HCT116 (cell line): ENCODE measurements around the gene UBE2J2. TPM values are rescaled to one million over a fixed set of nuclear protein-coding genes. Genes with fewer than 3 reads are reported as not detected.

Source experiments
- ATAC-seq: fragments of 200-7000 bp; cut with Tn5 transposase; 2 replicates; pipeline ENCODE4 v1.9.1; 2020; ENCODE audit warnings: mild to moderate bottlenecking, moderate library complexity
- BruUV-seq: library from RNA; stranded (reverse); fragments of 400-500 nt; replicated peaks from 2 replicates; lab custom pipeline; 2021; lab: Mats Ljungman, UMichigan
- CTCF ChIA-PET: fragments of 300-600 bp; sonication (Branson Sonifier 250); formaldehyde crosslinking; loops from one replicate; lab custom pipeline; 2021; ENCODE audit warnings: antibody characterized with exemption; lab: Charles Lee
- POLR2A ChIA-PET: fragments of 300-600, 350-600 bp; sonication (Branson Sonifier 250); formaldehyde crosslinking; loops from one replicate; lab custom pipeline; 2021; ENCODE audit warnings: antibody characterized with exemption; lab: Charles Lee
- RAD21 ChIA-PET, 2 experiments: fragments of 300-600 bp; sonication (Branson Sonifier 250); formaldehyde crosslinking; loops; one replicate each; lab custom pipeline; 2023; ENCODE audit warnings: low total read pairs in 2 of 2; ENCODE audit not compliant: uncharacterized antibody in 2 of 2, unreplicated experiment in 2 of 2, low non-redundant PET in 1 of 2; lab: Charles Lee
- DNase-seq: peaks from one replicate; pipeline ENCODE4 v3.0.0-alpha.2; 2010; ENCODE audit warnings: low read depth, low spot score
- H2AFZ ChIP-seq: fragments of 200-600 bp; shearing (Covaris generic), sonication (generic); 2 replicates; pipeline ENCODE4 v1.6.1; 2017; ENCODE audit warnings: low read depth, mixed run types, mixed read lengths, antibody characterized with exemption, low read length; ENCODE audit not compliant: poor library complexity, severe bottlenecking
- H3K27ac ChIP-seq: 2 replicates; pipeline ENCODE4 v1.5.1; 2012; ENCODE audit warnings: low read depth, low read length
- H3K27me3 ChIP-seq: fragments of 200-600 bp; sonication (generic); 2 replicates; pipeline ENCODE4 v1.6.1; 2016; ENCODE audit warnings: mixed run types, low read length, mixed read lengths; ENCODE audit not compliant: insufficient read depth
- H3K36me3 ChIP-seq, 2 experiments: fragments of 200-500 bp in 1 of 2; fragments of 200-600 bp in 1 of 2; sonication (Bioruptor generic) in 1 of 2; sonication (generic) in 1 of 2; 2 replicates each; pipeline versions ENCODE4 v1.5.1 to v1.6.1; 2014 to 2016; ENCODE audit warnings: low read length in 2 of 2, inconsistent platforms in 1 of 2, mixed read lengths in 1 of 2, mixed run types in 1 of 2; ENCODE audit not compliant: insufficient read depth in 2 of 2, control insufficient read depth in 1 of 2
- H3K4me1 ChIP-seq, 2 experiments: fragments of 200-600 bp in 1 of 2; sonication (generic) in 1 of 2; 2 replicates each; pipeline versions ENCODE4 v1.5.1 to v1.6.1; 2012 to 2017; ENCODE audit warnings: low read length in 2 of 2, inconsistent platforms in 1 of 2, mild to moderate bottlenecking in 1 of 2, mixed read lengths in 1 of 2, mixed run types in 1 of 2, moderate library complexity in 1 of 2; ENCODE audit not compliant: insufficient read depth in 2 of 2, control insufficient read depth in 1 of 2
- H3K4me2 ChIP-seq: fragments of 200-600 bp; sonication (generic); 2 replicates; pipeline ENCODE4 v1.6.1; 2017; ENCODE audit warnings: mixed run types, low read length, mixed read lengths
- H3K4me3 ChIP-seq, 2 experiments: fragments of 200-600 bp in 1 of 2; sonication (generic) in 1 of 2; replicated peaks in 1 of 2; 2 replicates each; pipeline ENCODE4 v1.5.1; 2011 to 2016; ENCODE audit warnings: low read length in 2 of 2, control low read depth in 1 of 2, low read depth in 1 of 2, mild to moderate bottlenecking in 1 of 2, mixed read lengths in 1 of 2, mixed run types in 1 of 2
- H3K79me2 ChIP-seq: fragments of 200-600 bp; sonication (generic); 2 replicates; pipeline ENCODE4 v1.6.1; 2017; ENCODE audit warnings: mild to moderate bottlenecking, mixed run types, low read length, moderate library complexity, mixed read lengths; ENCODE audit not compliant: insufficient read depth
- H3K9ac ChIP-seq: fragments of 200-600 bp; sonication (generic); 2 replicates; pipeline ENCODE4 v1.6.1; 2016; ENCODE audit warnings: low read length, mixed read lengths
- H3K9me2 ChIP-seq: fragments of 200-600 bp; sonication (generic), shearing (Covaris generic); 2 replicates; pipeline ENCODE4 v1.6.1; 2017; ENCODE audit warnings: mixed run types, mild to moderate bottlenecking, moderate library complexity; ENCODE audit not compliant: insufficient read depth
- H3K9me3 ChIP-seq, 2 experiments: fragments of 200-500 bp in 1 of 2; fragments of 200-600 bp in 1 of 2; sonication (Bioruptor generic) in 1 of 2; sonication (generic) in 1 of 2; 2 replicates each; pipeline ENCODE4 v1.6.1; 2014 to 2017; ENCODE audit warnings: low read length in 2 of 2, mixed read lengths in 2 of 2, inconsistent platforms in 1 of 2, low read depth in 1 of 2, mild to moderate bottlenecking in 1 of 2, mixed run types in 1 of 2, moderate library complexity in 1 of 2; ENCODE audit not compliant: control insufficient read depth in 1 of 2, insufficient read depth in 1 of 2
- H4K20me1 ChIP-seq: fragments of 200-600 bp; sonication (generic), shearing (Covaris generic); 2 replicates; pipeline ENCODE4 v1.6.1; 2017; ENCODE audit warnings: mixed run types, mild to moderate bottlenecking, moderate library complexity; ENCODE audit not compliant: insufficient read depth
- CTCF ChIP-seq, 3 experiments: fragments of 200-600 bp in 1 of 3; sonication (generic) in 1 of 3; IDR thresholded peaks in 2 of 3; conservative IDR thresholded peaks in 1 of 3; 2 replicates each; pipeline ENCODE4 v1.5.1; 2012 to 2017; ENCODE audit warnings: low read depth in 2 of 3, low read length in 2 of 3, antibody characterized with exemption in 1 of 3, borderline replicate concordance in 1 of 3, control low read depth in 1 of 3, mild to moderate bottlenecking in 1 of 3, mixed read lengths in 1 of 3, mixed run types in 1 of 3, moderate library complexity in 1 of 3; ENCODE audit not compliant: insufficient read depth in 1 of 3
- EZH2 ChIP-seq: fragments of 200-600 bp; sonication (generic); IDR thresholded peaks from 2 replicates; pipeline ENCODE4 v1.6.1; 2017; ENCODE audit warnings: antibody characterized with exemption, mixed run types
- TCF7L2 ChIP-seq: IDR thresholded peaks from 2 replicates; pipeline ENCODE4 v1.7.0; 2011; ENCODE audit warnings: borderline replicate concordance, inconsistent platforms; ENCODE audit not compliant: insufficient read depth, insufficient read length; ENCODE audit errors: extremely low read depth
- YY1 ChIP-seq: IDR thresholded peaks from 2 replicates; pipeline ENCODE4 v1.6.1; 2011; ENCODE audit warnings: low read length, low read depth, moderate library complexity, mild to moderate bottlenecking; ENCODE audit not compliant: insufficient replicate concordance; ENCODE audit errors: extremely low read depth
- ZBTB33 ChIP-seq: IDR thresholded peaks from 2 replicates; pipeline ENCODE4 v1.6.1; 2011; ENCODE audit warnings: mild to moderate bottlenecking, low read length, moderate library complexity; ENCODE audit not compliant: insufficient replicate concordance; ENCODE audit errors: extremely low read depth
- intact Hi-C: fragments of 100-400 bp; cut with micrococcal nuclease; formaldehyde crosslinking; loops from 2 replicates; pipeline ENCODE4 v1.10.0; 2022
- total RNA-seq: library from RNA; stranded (reverse); gene quantifications from one replicate; pipeline ENCODE4 v1.2.1, GENCODE V29; 2021; ENCODE audit not compliant: unreplicated experiment

The UBE2J2 gene
- total RNA-seq, 1 experiment from 2014 or later: 67.7 TPM

DNA sequence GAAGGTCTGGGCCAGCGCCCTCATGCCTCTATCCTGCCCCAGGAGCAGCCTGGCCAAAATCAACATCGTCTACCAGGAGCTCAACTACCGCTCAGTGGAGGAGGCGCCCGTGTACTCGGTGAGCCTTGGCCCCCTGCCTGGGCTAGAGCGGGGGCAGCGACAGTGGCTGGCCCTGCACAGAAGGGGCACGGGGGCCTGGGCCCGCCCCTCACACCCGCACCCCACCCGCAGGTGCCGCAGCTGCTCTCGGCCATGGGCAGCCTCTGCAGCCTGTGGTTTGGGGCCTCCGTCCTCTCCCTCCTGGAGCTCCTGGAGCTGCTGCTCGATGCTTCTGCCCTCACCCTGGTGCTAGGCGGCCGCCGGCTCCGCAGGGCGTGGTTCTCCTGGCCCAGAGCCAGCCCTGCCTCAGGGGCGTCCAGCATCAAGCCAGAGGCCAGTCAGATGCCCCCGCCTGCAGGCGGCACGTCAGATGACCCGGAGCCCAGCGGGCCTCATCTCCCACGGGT, 17.4 kb upstream of the UBE2J2 start:
- BruUV-seq: no TSS peak
- CTCF ChIA-PET: interaction anchor here (0.7 to 2.8 kb wide), 13 partner anchors 8 to 352 kb away, joined by 3 to 30 read pairs (median 4); partner anchors contain the start of gene CCNL2

GRCh38 chr1:1290238-1290731, 16.6 kb upstream of the UBE2J2 start:
- BruUV-seq: no TSS peak
- H3K27ac ChIP-seq: no peak overlapping the region; the same call in 1 of the 2 replicates
- peak overlapping the region; percentile 47; the same call in 1 of the 2 replicates for H3K4me2 ChIP-seq
- intact Hi-C loops: loop anchor here (2.0 kb wide), 2 partner anchors 167 to 305 kb away; no protein-coding TSS in a partner anchor
- no peaks in the 10 kb centered on the region for H3K9me3 ChIP-seq
- H3K79me2 ChIP-seq: no peaks in the 10 kb centered on the region
- no peaks in the 10 kb centered on the region for H3K27me3 ChIP-seq
- H3K36me3 ChIP-seq: no peaks in the 10 kb centered on the region
- POLR2A ChIA-PET: no interaction called here
- no peak for DNase-seq
- H4K20me1 ChIP-seq: no peaks in the 10 kb centered on the region
- no peak overlapping the region for H3K9ac ChIP-seq
- TF ChIP-seq CTCF (IDR thresholded peaks at IDR 0.05 in 2 of 3, conservative IDR thresholded peaks at IDR 0.05 in 1 of 3; ENCODE audit: borderline replicate concordance in 1 of 3, insufficient read depth in 1 of 3, low read depth in 2 of 3, low read length in 2 of 3): peak; percentile 54 to 74 (median 61); a peak in 5 of 6 replicates
- TF ChIP-seq ZBTB33: no peak
- TF ChIP-seq, all 23 proteins: peak for 1
- CTCF ChIA-PET: interaction anchor here (0.6 to 2.8 kb wide), 4 partner anchors 10 to 168 kb away, joined by 3 to 30 read pairs (median 10); no protein-coding TSS in a partner anchor
- no peak overlapping the region for H3K4me3 ChIP-seq
- no peaks in the 10 kb centered on the region for H3K9me2 ChIP-seq
- peak; percentile 43 for ATAC-seq
- RAD21 ChIA-PET: interaction anchor here (0.6 to 0.9 kb wide), 3 partner anchors 11 to 168 kb away, joined by 3 to 5 read pairs (median 3); no protein-coding TSS in a partner anchor
- peaks cover 14 to 38% of the 10 kb centered on the region in 2 experiments for H3K4me1 ChIP-seq
- no peak overlapping the region for H2AFZ ChIP-seq

More for the DNA sequence above, 17.4 kb upstream of the UBE2J2 start:
- H3K4me1 ChIP-seq: peaks cover 14 to 34% of the 10 kb centered on the region in 2 experiments
- ChIA-PET POLR2A (no interaction called here), RAD21 (interaction anchor here (1.0 to 1.5 kb wide), 3 partner anchors 14 to 169 kb away, joined by 3 to 7 read pairs (median 3); partner anchors contain the start of gene UBE2J2 (in 1 of the 2))
- peak overlapping the region; percentile 45; the same call in 1 of the 2 replicates for H3K27ac ChIP-seq
- no peaks in the 10 kb centered on the region for H3K9me2 ChIP-seq
- H2AFZ ChIP-seq: no peak overlapping the region
- no peak overlapping the region for H3K9ac ChIP-seq
- no peaks in the 10 kb centered on the region for H4K20me1 ChIP-seq
- no peak for TF ChIP-seq EZH2
- TF ChIP-seq TCF7L2: peak; percentile 36
- TF ChIP-seq YY1: no peak
- H3K79me2 ChIP-seq: no peaks in the 10 kb centered on the region
- ATAC-seq (no peak), DNase-seq (no peak)
- intact Hi-C loops: loop anchor here (2.0 kb wide), 2 partner anchors 168 to 306 kb away; no protein-coding TSS in a partner anchor
- peak overlapping the region; percentile 47 for H3K4me2 ChIP-seq
- H3K36me3 ChIP-seq: no peaks in the 10 kb centered on the region
- H3K27me3 ChIP-seq: no peaks in the 10 kb centered on the region
- no peak overlapping the region for H3K4me3 ChIP-seq
- no peaks in the 10 kb centered on the region for H3K9me3 ChIP-seq
